Measurements from ENCODE around the gene CHMP4B. TPM values are rescaled to one million over a fixed set of nuclear protein-coding genes. Genes with fewer than 3 reads are reported as not detected.

Gene CHMP4B
- polyA plus RNA-seq, 1 experiment: 65.3 TPM

GRCh38 chr20:33890557-33890956 lies 79.4 kb downstream of the CHMP4B start:
- no peak for TF ChIP-seq CTCF (IDR thresholded peaks at IDR 0.05; ENCODE audit: insufficient read depth, low read depth, low read length)
- no peak for DNase-seq (ENCODE audit: low read depth)
- Histone ChIP-seq H3K36me3 (ENCODE audit: control insufficient read depth, insufficient read depth, low read length) (no peaks in the 10 kb centered on the region), H3K27me3 (ENCODE audit: control insufficient read depth, insufficient read depth, low read length) (peaks cover 2% of the 10 kb centered on the region; the same call in 1 of the 2 replicates), H3K4me3 (ENCODE audit: low read depth, low read length) (no peak overlapping the region)
- ChIA-PET CTCF (interaction anchor here (1.1 kb wide), 1 partner anchor 8 kb away, joined by 4 read pairs; no protein-coding TSS in a partner anchor), POLR2A (no interaction called here)

- Histone ChIP-seq H3K4me3 (ENCODE audit: low read depth, low read length) (no peak overlapping the region), H3K27me3 (ENCODE audit: control insufficient read depth, insufficient read depth, low read length) (no peaks in the 10 kb centered on the region), H3K36me3 (ENCODE audit: control insufficient read depth, insufficient read depth, low read length) (no peaks in the 10 kb centered on the region)
- ChIA-PET POLR2A (interaction anchor here (1.1 kb wide), 1 partner anchor 100 kb away, joined by 3 read pairs; no protein-coding TSS in a partner anchor), CTCF (interaction anchor here (0.5 to 1.9 kb wide), 5 partner anchors 14 to 282 kb away, joined by 3 to 5 read pairs (median 3); no protein-coding TSS in a partner anchor)
- no peak for TF ChIP-seq CTCF (IDR thresholded peaks at IDR 0.05; ENCODE audit: insufficient read depth, low read depth, low read length)
- DNase-seq (ENCODE audit: low read depth): no peak
Observed at GRCh38 chr20:33893314-33893713, 82.2 kb downstream of the CHMP4B start.

- DNase-seq (ENCODE audit: low read depth): no peak
- no peaks in the 10 kb centered on the region for H3K36me3 ChIP-seq (ENCODE audit: control insufficient read depth, insufficient read depth, low read length)
- H3K27me3 ChIP-seq (ENCODE audit: control insufficient read depth, insufficient read depth, low read length): no peaks in the 10 kb centered on the region
- no peak for TF ChIP-seq CTCF (IDR thresholded peaks at IDR 0.05; ENCODE audit: insufficient read depth, low read depth, low read length)
- ChIA-PET POLR2A (interaction anchor here (0.6 to 0.7 kb wide), 2 partner anchors 105 to 1610 kb away, joined by 3 to 4 read pairs; no protein-coding TSS in a partner anchor), CTCF (interaction anchor here (0.5 to 1.9 kb wide), 4 partner anchors 12 to 258 kb away, joined by 3 to 5 read pairs (median 3); no protein-coding TSS in a partner anchor)
- no peak overlapping the region for H3K4me3 ChIP-seq (ENCODE audit: low read depth, low read length)
Observed at GRCh38 chr20:33894798-33895197, 83.7 kb downstream of the CHMP4B start.

- ChIA-PET POLR2A (no interaction called here), CTCF (interaction anchor here (1.5 to 2.1 kb wide), 2 partner anchors 33 to 37 kb away, joined by 3 to 6 read pairs; no protein-coding TSS in a partner anchor)
- Histone ChIP-seq H3K4me3 (ENCODE audit: low read depth, low read length) (no peak overlapping the region), H3K27me3 (ENCODE audit: control insufficient read depth, insufficient read depth, low read length) (no peaks in the 10 kb centered on the region), H3K36me3 (ENCODE audit: control insufficient read depth, insufficient read depth, low read length) (no peaks in the 10 kb centered on the region)
- no peak for DNase-seq (ENCODE audit: low read depth)
- TF ChIP-seq CTCF (IDR thresholded peaks at IDR 0.05; ENCODE audit: insufficient read depth, low read depth, low read length): no peak
Observed at GRCh38 chr20:33896509-33896908, 85.4 kb downstream of the CHMP4B start.

GRCh38 chr20:33897313-33897912 lies 86.3 kb downstream of the CHMP4B start:
- DNase-seq (ENCODE audit: low read depth): no peak
- Histone ChIP-seq H3K4me3 (ENCODE audit: low read depth, low read length) (no peak overlapping the region), H3K27me3 (ENCODE audit: control insufficient read depth, insufficient read depth, low read length) (no peaks in the 10 kb centered on the region), H3K36me3 (ENCODE audit: control insufficient read depth, insufficient read depth, low read length) (no peaks in the 10 kb centered on the region)
- ChIA-PET CTCF (interaction anchor here (1.3 to 2.1 kb wide), 2 partner anchors 8 to 34 kb away, joined by 3 to 6 read pairs; no protein-coding TSS in a partner anchor), POLR2A (no interaction called here)
- no peak for TF ChIP-seq CTCF (IDR thresholded peaks at IDR 0.05; ENCODE audit: insufficient read depth, low read depth, low read length)

All from BJ (cell line).